GM18868 (cell line): Measurements from ENCODE around the gene CCDC71.

ENCODE experiments used
- ATAC-seq: cut with Tn5 transposase; IDR thresholded peaks from one replicate; pipeline ENCODE4 v1.9.1; 2021; ENCODE audit warnings: mild to moderate bottlenecking, moderate library complexity; ENCODE audit not compliant: unreplicated experiment

Gene CCDC71

DNA sequence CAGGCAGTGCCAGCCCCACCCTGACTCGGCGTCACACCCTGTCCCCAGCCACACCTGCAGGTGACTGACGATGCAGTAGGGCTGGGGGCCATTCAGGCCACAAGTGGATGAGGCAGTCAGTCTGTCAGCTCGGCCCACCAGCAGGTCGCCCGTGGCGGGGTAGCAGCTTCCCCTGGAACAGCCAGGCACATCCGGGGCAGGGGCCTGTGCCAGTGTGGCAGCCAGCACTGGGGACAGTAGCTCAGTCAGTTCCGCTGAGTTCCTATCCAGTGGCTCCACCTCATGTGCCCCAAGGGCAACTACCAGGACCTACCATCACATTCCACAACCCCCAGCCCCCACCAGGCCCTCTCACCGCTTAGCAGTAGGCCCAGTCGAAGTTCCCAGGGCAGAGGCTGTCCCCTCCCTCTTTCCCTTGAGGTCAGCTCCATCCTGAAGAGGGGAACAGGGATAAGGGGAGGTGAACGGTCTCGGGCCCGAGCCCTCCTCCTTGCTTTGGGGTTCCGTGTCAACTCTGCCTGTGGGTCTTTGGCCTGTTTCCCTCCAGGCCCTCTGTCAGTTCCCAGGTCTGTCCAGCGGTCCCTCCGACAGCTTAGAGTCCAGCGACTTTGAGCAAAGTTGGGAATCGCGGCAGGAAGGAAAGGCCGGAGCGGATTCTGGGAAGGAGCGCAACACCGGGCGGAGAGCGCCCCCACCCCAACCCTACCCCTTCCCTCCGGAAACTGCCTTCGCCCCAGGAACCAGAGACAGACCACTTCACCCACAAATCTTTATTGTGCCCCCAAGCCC, 33.5 kb downstream of the CCDC71 start, which contains the start of gene LAMB2:
LAMB2 (minus strand) TSS at position 614 of the 789 bp plus-strand sequence; CDS start at position 431, 183 bp downstream.
- ATAC-seq, result no peak

DNA sequence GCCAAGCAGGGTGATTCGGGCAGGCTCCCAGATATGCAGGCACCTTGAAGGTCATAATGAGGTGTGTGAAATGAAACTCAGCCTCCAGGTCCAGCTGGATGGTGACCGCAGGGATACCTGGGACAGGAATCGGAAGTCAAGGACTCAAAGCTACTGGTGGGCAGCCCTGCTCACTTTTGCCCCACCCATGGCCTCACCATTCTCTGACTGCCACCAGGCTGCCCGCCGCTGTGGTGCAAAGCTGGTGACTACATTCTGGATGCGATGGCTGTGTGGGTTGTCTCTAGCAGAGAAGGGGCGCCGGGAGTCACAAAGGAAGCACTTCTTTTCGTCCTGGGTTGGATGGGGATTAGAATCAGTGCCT, 34.1 kb downstream of the CCDC71 start:
- no peak for ATAC-seq

DNA sequence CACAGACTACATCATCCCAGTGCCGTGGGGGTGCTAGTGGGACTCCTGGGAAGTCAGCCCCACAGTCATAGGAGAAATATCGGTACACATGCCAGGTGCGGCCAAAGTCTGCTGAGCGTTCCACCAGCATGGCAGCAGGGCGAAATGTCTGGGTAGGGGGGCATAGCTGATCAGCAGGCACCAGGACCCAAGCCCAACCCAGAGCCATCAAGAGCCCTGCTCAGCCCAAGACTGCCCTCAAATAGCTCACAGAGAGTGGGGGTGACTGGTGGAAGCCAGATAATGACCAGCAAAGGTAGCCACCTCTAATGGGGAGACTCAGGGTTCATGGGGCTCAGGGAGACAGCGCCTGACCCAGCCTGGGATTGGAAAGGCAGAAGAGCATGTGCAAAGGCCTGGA, 34.6 kb downstream of the CCDC71 start:
- no peak for ATAC-seq

DNA sequence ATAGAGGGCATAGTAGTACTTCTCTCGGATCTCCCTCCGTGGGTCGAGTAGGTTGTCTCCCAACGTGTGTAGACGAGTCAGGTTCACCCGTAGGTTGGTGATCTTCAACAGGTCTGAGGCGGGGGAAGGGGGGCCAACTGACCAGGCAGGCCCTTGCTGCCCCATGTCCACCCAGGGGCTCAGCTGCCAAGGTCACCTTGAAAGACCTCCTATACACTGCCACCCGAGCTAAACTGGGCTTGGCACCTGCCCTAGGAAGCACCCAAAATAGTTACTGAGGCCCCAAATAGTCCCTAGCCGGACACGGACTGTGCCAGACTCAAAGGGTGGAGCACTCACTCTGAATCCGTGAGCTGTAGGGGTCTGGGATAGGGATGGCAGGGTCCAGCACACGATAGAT, 35.1 kb downstream of the CCDC71 start:
- ATAC-seq, result no peak

DNA sequence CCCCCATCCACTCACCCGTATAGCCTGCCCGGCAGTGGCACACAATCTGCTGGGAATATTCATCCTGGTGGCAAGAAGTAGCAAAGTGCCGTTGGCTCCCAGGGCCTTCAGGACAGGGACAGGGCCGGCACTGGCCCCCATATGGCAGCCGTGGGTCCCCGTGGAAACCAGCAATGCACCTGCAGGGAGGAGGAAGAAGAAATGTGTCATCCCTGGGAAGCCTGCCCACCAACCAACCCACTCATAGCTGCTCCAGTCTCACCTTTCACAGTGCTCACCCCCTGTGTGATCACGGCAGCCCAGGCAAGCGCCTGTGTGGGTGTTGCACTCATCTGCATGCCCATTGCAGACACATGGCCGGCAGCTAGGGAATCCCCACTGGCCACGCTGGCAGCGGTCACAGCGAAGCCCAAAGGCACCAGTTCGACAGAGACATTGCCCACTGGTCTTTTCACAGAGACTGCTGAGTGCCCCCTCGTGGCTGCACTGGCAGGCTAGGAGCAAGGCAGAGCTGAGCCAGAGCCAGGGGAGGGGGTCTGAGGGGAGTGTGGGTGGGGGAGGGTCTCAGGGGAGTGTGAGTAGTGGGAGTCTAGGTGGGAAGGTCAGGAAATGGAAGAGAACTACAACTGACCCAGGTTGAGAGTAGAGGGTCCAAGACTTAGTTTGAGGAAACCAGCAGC, 41.0 kb downstream of the CCDC71 start:
- no peak for ATAC-seq

DNA sequence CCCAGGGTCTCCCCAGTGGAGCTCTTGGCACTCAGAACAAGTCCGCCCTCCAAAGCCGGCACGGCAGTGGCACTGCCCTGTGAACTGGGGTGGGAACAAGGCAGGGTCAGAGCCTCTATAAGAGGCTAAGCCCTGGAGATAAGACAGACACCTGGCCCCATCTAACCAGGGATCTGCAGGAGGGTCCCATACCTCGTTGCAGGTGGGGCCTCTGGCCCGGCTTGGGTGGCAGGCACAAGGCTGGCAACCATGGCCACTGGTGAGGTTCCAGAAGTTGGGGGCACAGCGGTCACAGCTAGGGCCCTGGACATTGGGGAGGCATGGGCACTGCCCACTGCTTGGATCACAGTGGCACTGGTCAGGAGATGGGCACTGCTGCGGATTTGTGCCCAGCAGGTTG, 41.9 kb downstream of the CCDC71 start:
- no peak for ATAC-seq

DNA sequence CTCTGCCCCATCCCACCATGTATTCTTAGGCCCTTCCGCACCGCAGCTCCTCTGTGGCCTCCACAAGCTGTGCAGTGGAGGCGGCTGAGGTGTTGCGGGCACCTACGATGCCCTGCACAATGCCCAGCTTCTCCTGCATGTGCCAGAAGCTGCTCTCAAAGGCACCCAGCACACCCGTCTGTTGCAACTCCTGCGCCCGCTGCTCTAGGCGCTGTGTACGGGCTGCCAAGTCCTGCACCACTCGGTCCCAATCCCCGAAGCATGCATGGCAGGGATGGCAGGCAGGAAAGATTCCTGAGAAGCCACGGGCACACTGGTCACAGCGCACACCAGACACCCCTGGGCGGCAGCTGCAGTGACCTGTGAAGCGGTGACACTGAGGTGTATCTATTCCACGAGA, 42.4 kb downstream of the CCDC71 start:
- ATAC-seq, result no peak

DNA sequence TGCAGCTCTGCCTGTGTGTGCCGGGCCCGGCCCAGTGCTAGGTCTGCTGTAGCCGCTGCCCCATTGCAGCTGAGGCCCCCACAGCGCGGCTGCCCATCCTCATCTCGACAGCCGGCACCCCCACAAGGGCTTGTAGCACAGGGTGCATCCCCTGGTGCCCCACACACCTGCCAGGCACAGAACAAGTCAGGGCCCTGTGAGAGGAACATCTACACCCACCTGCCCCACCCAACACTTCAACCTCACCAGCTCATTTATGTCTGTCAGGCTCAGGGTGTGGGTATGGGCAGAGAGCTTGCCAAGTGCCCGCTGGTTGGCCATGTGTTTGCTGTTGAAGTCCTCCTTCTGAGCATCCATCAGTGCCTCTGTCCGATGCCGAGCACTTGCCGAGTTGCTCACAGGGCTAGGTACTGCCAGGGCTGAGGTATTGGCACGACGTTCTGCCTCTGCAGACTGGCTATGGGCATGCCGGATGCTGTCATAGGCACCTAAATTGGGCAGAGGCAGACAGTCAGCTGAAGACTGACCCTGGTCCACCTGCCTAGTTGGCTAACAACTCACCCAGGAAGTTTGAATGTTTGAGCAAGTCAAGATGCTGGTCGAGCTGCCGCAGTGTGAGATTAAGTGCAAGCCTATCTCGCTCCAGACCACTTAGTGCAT, 43.1 kb downstream of the CCDC71 start:
- no peak for ATAC-seq

DNA sequence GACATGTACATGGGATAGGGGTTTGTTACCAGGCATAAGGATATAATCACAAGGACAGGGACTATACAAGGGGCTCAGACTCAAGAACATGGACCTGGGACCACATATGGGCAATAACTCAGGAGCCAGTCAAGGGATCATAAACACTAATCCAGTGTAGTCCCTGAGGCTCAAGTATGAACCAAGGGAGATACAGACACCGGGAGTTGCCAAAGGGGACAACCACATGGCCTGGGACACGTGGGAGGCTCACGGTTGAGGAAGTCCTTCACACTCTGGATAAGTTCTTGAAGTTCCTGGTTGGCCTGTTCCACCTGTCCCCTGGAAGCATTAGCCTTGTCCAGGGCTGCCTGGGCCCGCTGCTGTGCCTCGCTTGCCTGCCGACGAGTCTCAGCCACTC, 43.7 kb downstream of the CCDC71 start:
- ATAC-seq, result no peak

DNA sequence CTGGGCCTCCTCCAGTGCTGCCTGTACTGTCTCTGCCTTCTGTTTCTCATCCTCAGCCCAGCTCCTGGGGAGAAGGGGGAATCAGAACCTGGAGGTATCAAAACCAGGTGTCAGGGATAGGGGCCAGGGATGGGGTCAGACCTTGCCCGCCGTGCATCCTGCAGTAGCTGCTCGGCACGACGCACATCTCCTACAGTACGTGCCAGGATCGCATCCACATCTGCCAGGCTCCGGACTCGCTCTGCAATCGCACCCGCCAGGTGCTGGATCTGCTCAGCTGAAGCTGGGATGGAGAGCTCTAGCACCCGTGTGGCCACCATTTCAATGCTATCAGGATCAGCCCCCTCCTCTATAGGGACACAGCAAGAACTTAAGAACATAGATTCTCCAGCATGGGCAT, 44.1 kb downstream of the CCDC71 start:
- no peak for ATAC-seq

DNA sequence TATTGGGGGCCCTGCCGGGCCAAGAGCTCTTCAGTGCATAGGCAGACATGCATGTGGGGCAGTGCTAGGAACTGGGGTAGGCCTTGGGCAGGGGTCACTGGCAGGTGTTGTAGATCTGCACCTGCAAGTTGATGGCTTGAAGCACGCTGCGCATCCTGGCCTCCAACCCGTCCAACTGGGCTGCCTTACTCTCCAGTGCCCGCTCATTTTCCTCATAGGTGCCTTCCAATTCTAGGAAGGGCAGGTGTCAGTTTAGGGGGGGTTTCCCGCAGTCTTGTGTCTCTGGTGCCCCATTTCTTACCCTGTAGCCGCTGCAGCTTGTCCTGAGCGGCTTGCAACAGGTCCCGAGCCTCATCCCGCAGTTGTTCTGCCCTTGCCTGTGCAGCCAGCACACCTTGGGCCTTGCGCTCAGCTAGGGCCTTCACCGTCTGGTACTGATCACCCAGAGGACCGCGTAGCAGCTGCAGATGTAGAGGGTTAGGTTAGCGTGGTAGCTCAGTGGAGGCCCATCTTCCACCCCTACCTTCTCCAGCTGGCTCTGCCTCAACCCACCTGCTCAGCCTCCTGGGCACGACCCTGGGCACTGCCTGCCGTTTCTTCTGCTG, 44.9 kb downstream of the CCDC71 start:
- no peak for ATAC-seq

DNA sequence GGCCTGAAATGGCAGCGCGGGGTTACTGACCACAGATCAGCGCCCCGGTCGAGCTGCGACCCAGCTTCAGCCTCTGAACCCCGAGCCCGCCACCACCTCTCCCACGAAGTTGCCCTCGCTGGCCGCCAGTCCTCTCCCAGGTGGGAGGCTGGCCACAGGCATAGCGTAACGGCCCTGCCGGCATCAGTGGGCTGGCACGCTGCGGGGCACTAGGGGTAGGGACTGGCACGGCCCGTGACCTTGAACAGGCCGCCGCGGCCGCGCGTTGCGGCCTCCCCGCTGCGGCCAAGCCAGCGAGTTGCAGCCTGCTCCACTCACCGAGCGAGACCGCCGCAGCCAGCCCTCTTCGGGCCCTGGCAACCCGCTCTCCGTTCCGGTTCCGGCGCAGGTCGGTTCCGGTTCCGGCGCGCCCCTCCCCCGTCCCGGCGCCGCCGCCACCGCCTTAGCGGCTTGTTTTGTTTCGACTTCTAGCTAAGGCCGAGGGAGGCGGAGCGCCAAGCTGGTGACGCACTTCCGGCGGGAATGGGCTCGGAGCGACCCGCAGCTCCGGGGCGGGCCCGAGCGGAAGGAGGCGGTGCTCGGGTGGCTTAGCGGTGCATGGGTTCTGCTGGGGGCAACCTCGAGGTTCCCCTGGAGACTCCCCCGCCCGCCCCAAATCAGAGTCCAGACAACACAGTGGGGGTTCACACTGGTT, 45.5 kb downstream of the CCDC71 start, which contains the start of gene USP19:
USP19 (minus strand) TSS at position 386 of the 694 bp plus-strand sequence. CDS start 1,678 bp downstream, outside the sequence.
- peak; percentile 84 for ATAC-seq

DNA sequence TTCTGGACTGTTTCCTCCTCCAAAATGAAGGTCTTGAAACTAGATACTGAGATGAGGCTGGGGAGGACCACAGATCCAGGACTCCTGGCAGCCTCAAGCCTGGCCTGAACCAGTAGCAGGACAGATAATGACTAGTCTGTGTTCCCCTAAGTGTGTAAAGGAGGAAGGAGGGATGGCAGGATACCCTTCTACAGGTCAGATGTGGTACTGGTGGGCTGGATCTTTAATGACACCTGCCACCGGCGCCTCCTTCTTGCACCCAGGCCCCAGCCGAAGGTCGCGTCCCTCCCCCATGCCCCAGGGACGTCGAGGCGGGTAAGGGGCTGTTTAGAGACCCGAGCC, 46.1 kb downstream of the CCDC71 start:
- no peak for ATAC-seq

DNA sequence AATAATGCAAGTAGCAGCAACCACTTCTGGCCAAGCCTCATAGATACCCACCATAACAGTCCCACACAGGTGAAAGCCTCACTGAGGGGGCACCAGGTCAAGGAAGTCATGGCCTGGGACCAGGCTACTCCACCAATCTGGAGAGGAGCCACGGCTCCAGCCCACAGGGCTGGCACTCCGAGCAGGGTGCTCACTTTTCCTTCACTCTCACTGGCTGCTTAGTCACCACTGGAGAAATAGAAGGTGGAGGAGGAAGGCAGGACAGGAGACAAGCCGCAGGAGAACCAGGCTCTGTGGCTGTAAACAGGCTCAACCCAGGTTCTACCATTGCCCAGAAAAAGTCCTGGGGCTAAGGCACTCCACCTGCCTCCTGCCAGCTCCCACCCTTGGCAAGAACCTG, 46.7 kb downstream of the CCDC71 start:
- ATAC-seq, result no peak

DNA sequence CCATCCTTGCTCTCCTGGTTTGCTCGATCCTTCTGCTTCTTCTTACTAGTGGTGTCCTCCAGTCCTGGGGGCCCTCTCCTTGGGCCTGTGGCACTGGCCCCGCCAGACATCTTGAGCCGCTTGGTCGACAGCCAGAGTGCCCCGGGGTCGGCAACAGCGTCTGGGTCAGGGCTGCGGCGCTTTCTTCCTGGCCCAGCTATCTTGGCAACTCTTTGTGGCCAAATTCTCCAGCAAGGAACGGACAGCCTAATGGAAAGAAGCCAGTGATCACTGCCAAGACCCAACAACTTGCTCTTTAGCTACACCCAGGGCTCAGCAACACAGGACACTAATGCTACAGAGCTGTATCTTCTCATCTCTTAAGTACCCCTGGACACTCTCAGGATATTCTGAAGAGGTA, 47.1 kb downstream of the CCDC71 start:
- no peak for ATAC-seq
